Measurements from ENCODE around the gene MYRIP.

The MYRIP gene

DNA sequence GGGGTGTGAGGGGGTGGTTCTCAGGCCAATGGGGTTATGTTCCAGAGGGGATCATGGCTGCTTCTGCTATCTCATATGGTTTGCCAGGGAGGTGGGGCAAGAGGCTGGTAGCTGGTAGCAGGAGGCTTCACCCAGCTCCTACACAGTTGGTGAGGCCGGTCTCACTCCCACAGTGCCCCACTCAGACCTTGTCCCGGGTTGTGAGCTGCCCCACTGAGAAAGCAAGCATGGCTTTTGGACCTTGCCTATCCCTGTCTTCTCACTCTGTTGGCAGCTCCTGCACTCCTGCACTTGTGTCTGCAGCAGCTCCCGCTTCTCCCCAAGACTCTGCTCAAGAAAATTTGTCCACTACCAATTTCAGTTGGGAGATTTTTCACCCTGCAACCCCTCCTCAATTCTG is 46.1 kb downstream of the MYRIP start:
- Histone ChIP-seq H4K8ac (ENCODE audit: low read length) (no peak overlapping the region), H3K23ac (ENCODE audit: low read length in 2 of 2) (no peak overlapping the region), H3K4ac (ENCODE audit: low read depth in 1 of 2, low read length in 2 of 2) (no peak overlapping the region), H3K36me3 (ENCODE audit: control insufficient read depth in 1 of 2, insufficient read depth in 2 of 2, low read depth in 1 of 2, low read length in 2 of 2) (no peaks in the 10 kb centered on the region), H3K9me3 (ENCODE audit: control insufficient read depth, low read length) (peaks cover 12% of the 10 kb centered on the region), H2AFZ (ENCODE audit: low read depth, low read length) (no peak overlapping the region), H2BK15ac (ENCODE audit: low read depth, poor library complexity, severe bottlenecking) (no peak overlapping the region), H2BK12ac (ENCODE audit: low read length in 2 of 2) (no peak overlapping the region), H3K14ac (ENCODE audit: low read length in 2 of 2) (no peak overlapping the region), H2AK5ac (ENCODE audit: low read length, severe bottlenecking) (no peak overlapping the region), H3K79me1 (replicated peaks; ENCODE audit: low read length, poor library complexity, severe bottlenecking) (no peaks in the 10 kb centered on the region), H3K4me3 (ENCODE audit: insufficient read depth in 1 of 2, low read depth in 1 of 2, low read length in 2 of 2) (no peak overlapping the region), H3K18ac (ENCODE audit: low read depth in 1 of 2, low read length in 2 of 2) (no peak overlapping the region), H4K91ac (ENCODE audit: low read length) (no peak overlapping the region), H3K27ac (ENCODE audit: low read length, poor library complexity, severe bottlenecking) (no peak overlapping the region), H3K4me1 (ENCODE audit: control insufficient read depth, insufficient read depth, low read depth, low read length) (no peaks in the 10 kb centered on the region), H3K4me2 (ENCODE audit: low read length, poor library complexity, severe bottlenecking) (no peak overlapping the region), H2BK120ac (ENCODE audit: low read depth, low read length) (no peak overlapping the region), H3K27me3 (ENCODE audit: control insufficient read depth in 1 of 2, insufficient read depth in 1 of 2, low read length in 2 of 2) (no peaks in the 10 kb centered on the region), H2BK5ac (ENCODE audit: low read depth, low read length, poor library complexity, severe bottlenecking) (no peak overlapping the region), H3K9ac (ENCODE audit: low read length) (no peak overlapping the region)
- 81% methylated on average over 3 of the region's 3 CpGs for WGBS
- no peak for DNase-seq

DNA sequence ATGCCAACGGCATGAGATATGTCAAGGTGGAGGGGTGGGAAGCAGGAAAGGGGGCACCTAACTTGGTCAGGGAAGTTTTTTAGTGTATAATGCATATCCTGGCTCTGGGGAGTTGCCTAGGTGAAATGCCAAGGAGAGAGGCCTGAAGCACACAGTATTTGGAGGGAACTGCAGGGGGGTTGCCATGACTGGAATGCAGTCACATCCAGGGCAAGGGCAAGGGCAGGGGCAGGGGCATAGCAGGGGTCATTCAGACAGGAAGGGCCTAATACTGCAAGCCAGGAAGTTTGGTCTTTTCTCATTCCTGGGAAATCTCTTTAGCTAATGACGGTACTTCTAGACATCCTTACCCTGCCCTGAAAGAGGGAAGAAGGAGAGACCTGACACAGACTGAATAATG is 60.5 kb downstream of the MYRIP start:
- H3K9ac ChIP-seq (ENCODE audit: low read length): no peak overlapping the region
- no peak overlapping the region for H2BK12ac ChIP-seq (ENCODE audit: low read length in 2 of 2)
- peaks cover 4% of the 10 kb centered on the region for H3K9me3 ChIP-seq (ENCODE audit: control insufficient read depth, low read length)
- H3K79me1 ChIP-seq (replicated peaks; ENCODE audit: low read length, poor library complexity, severe bottlenecking): no peaks in the 10 kb centered on the region
- no peak overlapping the region for H3K14ac ChIP-seq (ENCODE audit: low read length in 2 of 2)
- no peak for DNase-seq
- no peak overlapping the region for H2BK120ac ChIP-seq (ENCODE audit: low read depth, low read length)
- H3K4me2 ChIP-seq (ENCODE audit: low read length, poor library complexity, severe bottlenecking): no peak overlapping the region
- no peak overlapping the region for H3K27ac ChIP-seq (ENCODE audit: low read length, poor library complexity, severe bottlenecking)
- no peak overlapping the region for H4K8ac ChIP-seq (ENCODE audit: low read length)
- H3K23ac ChIP-seq (ENCODE audit: low read length in 2 of 2): no peak overlapping the region
- H2AK5ac ChIP-seq (ENCODE audit: low read length, severe bottlenecking): no peak overlapping the region
- H3K27me3 ChIP-seq (ENCODE audit: control insufficient read depth in 1 of 2, insufficient read depth in 1 of 2, low read length in 2 of 2): no peaks in the 10 kb centered on the region
- no peaks in the 10 kb centered on the region for H3K36me3 ChIP-seq (ENCODE audit: control insufficient read depth in 1 of 2, insufficient read depth in 2 of 2, low read depth in 1 of 2, low read length in 2 of 2)
- H3K4ac ChIP-seq (ENCODE audit: low read depth in 1 of 2, low read length in 2 of 2): no peak overlapping the region
- no peak overlapping the region for H2BK5ac ChIP-seq (ENCODE audit: low read depth, low read length, poor library complexity, severe bottlenecking)
- no peak overlapping the region for H3K4me3 ChIP-seq (ENCODE audit: insufficient read depth in 1 of 2, low read depth in 1 of 2, low read length in 2 of 2)
- H3K4me1 ChIP-seq (ENCODE audit: control insufficient read depth, insufficient read depth, low read depth, low read length): peaks cover 2% of the 10 kb centered on the region
- WGBS: 84% methylated on average over 1 of the region's 2 CpGs
- H2BK15ac ChIP-seq (ENCODE audit: low read depth, poor library complexity, severe bottlenecking): no peak overlapping the region
- no peak overlapping the region for H2AFZ ChIP-seq (ENCODE audit: low read depth, low read length)
- H3K18ac ChIP-seq (ENCODE audit: low read depth in 1 of 2, low read length in 2 of 2): no peak overlapping the region
- H4K91ac ChIP-seq (ENCODE audit: low read length): no peak overlapping the region

DNA sequence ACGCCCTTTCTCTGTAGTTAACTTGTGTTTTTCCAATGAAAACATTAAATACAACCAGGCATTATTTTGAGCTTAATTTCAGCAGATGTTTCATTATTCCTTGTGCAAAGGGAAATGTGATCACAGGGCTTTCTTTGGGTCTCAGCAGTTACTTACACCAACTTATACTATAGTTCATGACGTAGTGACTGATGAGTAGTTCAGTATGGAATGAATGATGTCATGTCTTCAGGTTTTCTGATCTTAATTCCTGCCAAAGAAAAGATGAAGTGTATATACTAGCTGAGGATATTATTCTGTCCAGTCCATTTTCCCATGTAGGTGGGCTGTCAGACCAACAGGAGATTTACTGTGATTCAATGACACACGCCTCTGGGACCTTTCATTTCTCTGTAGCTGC is 61.3 kb downstream of the MYRIP start:
- no peak overlapping the region for H4K91ac ChIP-seq (ENCODE audit: low read length)
- no peak overlapping the region for H4K8ac ChIP-seq (ENCODE audit: low read length)
- no peaks in the 10 kb centered on the region for H3K79me1 ChIP-seq (replicated peaks; ENCODE audit: low read length, poor library complexity, severe bottlenecking)
- H2BK120ac ChIP-seq (ENCODE audit: low read depth, low read length): no peak overlapping the region
- 50% methylated on average over 1 of the region's 3 CpGs for WGBS
- no peaks in the 10 kb centered on the region for H3K27me3 ChIP-seq (ENCODE audit: control insufficient read depth in 1 of 2, insufficient read depth in 1 of 2, low read length in 2 of 2)
- no peak for DNase-seq
- no peak overlapping the region for H3K23ac ChIP-seq (ENCODE audit: low read length in 2 of 2)
- H3K9me3 ChIP-seq (ENCODE audit: control insufficient read depth, low read length): peaks cover 4% of the 10 kb centered on the region
- H3K18ac ChIP-seq (ENCODE audit: low read depth in 1 of 2, low read length in 2 of 2): no peak overlapping the region
- peaks cover 2% of the 10 kb centered on the region for H3K4me1 ChIP-seq (ENCODE audit: control insufficient read depth, insufficient read depth, low read depth, low read length)
- no peak overlapping the region for H3K9ac ChIP-seq (ENCODE audit: low read length)
- no peak overlapping the region for H3K4me2 ChIP-seq (ENCODE audit: low read length, poor library complexity, severe bottlenecking)
- H2BK15ac ChIP-seq (ENCODE audit: low read depth, poor library complexity, severe bottlenecking): no peak overlapping the region
- H3K4ac ChIP-seq (ENCODE audit: low read depth in 1 of 2, low read length in 2 of 2): no peak overlapping the region
- no peak overlapping the region for H2AFZ ChIP-seq (ENCODE audit: low read depth, low read length)
- H2AK5ac ChIP-seq (ENCODE audit: low read length, severe bottlenecking): no peak overlapping the region
- H3K36me3 ChIP-seq (ENCODE audit: control insufficient read depth in 1 of 2, insufficient read depth in 2 of 2, low read depth in 1 of 2, low read length in 2 of 2): no peaks in the 10 kb centered on the region
- H2BK5ac ChIP-seq (ENCODE audit: low read depth, low read length, poor library complexity, severe bottlenecking): no peak overlapping the region
- H3K14ac ChIP-seq (ENCODE audit: low read length in 2 of 2): no peak overlapping the region
- H3K4me3 ChIP-seq (ENCODE audit: insufficient read depth in 1 of 2, low read depth in 1 of 2, low read length in 2 of 2): no peak overlapping the region
- no peak overlapping the region for H3K27ac ChIP-seq (ENCODE audit: low read length, poor library complexity, severe bottlenecking)
- H2BK12ac ChIP-seq (ENCODE audit: low read length in 2 of 2): no peak overlapping the region

DNA sequence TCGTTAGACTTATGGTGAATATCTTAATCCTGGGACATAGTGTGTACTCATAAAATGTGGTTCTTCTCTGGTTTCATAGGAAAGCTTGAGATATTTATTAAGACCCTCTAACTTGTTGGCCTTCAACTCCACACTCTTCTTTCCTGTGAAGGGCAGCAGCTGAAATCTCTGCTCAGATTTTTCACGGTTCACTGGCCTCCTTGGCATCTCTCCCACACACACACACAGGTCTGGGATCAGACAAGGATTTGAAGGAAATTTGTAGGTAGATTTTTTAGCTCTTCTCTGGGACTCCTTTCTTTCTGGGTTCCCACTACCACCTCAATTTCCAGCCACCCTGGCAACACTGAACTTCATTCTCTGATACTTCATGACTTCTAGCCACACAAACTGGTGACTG is 70.2 kb downstream of the MYRIP start:
- no peaks in the 10 kb centered on the region for H3K27me3 ChIP-seq (ENCODE audit: control insufficient read depth in 1 of 2, insufficient read depth in 1 of 2, low read length in 2 of 2)
- H2BK120ac ChIP-seq (ENCODE audit: low read depth, low read length): no peak overlapping the region
- no peak overlapping the region for H3K9ac ChIP-seq (ENCODE audit: low read length)
- no peak overlapping the region for H2AK5ac ChIP-seq (ENCODE audit: low read length, severe bottlenecking)
- peak overlapping the region; percentile 70 for H3K27ac ChIP-seq (ENCODE audit: low read length, poor library complexity, severe bottlenecking)
- no peak for DNase-seq
- 67% methylated on average over 1 of the region's 2 CpGs for WGBS
- H3K4me2 ChIP-seq (ENCODE audit: low read length, poor library complexity, severe bottlenecking): peak overlapping the region; percentile 16
- no peak overlapping the region for H2AFZ ChIP-seq (ENCODE audit: low read depth, low read length)
- H3K23ac ChIP-seq (ENCODE audit: low read length in 2 of 2): no peak overlapping the region
- no peak overlapping the region for H2BK12ac ChIP-seq (ENCODE audit: low read length in 2 of 2)
- no peak overlapping the region for H2BK15ac ChIP-seq (ENCODE audit: low read depth, poor library complexity, severe bottlenecking)
- no peak overlapping the region for H4K8ac ChIP-seq (ENCODE audit: low read length)
- no peaks in the 10 kb centered on the region for H3K36me3 ChIP-seq (ENCODE audit: control insufficient read depth in 1 of 2, insufficient read depth in 2 of 2, low read depth in 1 of 2, low read length in 2 of 2)
- H3K9me3 ChIP-seq (ENCODE audit: control insufficient read depth, low read length): no peaks in the 10 kb centered on the region
- no peak overlapping the region for H3K18ac ChIP-seq (ENCODE audit: low read depth in 1 of 2, low read length in 2 of 2)
- H3K14ac ChIP-seq (ENCODE audit: low read length in 2 of 2): no peak overlapping the region
- no peak overlapping the region for H4K91ac ChIP-seq (ENCODE audit: low read length)
- no peak overlapping the region for H3K4me3 ChIP-seq (ENCODE audit: insufficient read depth in 1 of 2, low read depth in 1 of 2, low read length in 2 of 2)
- H2BK5ac ChIP-seq (ENCODE audit: low read depth, low read length, poor library complexity, severe bottlenecking): no peak overlapping the region
- H3K4me1 ChIP-seq (ENCODE audit: control insufficient read depth, insufficient read depth, low read depth, low read length): no peaks in the 10 kb centered on the region
- no peak overlapping the region for H3K4ac ChIP-seq (ENCODE audit: low read depth in 1 of 2, low read length in 2 of 2)
- H3K79me1 ChIP-seq (replicated peaks; ENCODE audit: low read length, poor library complexity, severe bottlenecking): no peaks in the 10 kb centered on the region
